ENCODE data around the gene WDR83.
A peak's percentile ranks its signal among the peaks of the same experiment; 100 is the strongest.

WDR83 gene

GRCh38 chr19:12720296-12720695 lies 53.7 kb downstream of the WDR83 start:
- DNase-seq = no peak

GRCh38 chr19:12720851-12721655 lies 54.4 kb downstream of the WDR83 start:
- peak; percentile 59 for DNase-seq

GRCh38 chr19:12721656-12722565 lies 55.3 kb downstream of the WDR83 start:
- DNase-seq = peak; percentile 55

DNA sequence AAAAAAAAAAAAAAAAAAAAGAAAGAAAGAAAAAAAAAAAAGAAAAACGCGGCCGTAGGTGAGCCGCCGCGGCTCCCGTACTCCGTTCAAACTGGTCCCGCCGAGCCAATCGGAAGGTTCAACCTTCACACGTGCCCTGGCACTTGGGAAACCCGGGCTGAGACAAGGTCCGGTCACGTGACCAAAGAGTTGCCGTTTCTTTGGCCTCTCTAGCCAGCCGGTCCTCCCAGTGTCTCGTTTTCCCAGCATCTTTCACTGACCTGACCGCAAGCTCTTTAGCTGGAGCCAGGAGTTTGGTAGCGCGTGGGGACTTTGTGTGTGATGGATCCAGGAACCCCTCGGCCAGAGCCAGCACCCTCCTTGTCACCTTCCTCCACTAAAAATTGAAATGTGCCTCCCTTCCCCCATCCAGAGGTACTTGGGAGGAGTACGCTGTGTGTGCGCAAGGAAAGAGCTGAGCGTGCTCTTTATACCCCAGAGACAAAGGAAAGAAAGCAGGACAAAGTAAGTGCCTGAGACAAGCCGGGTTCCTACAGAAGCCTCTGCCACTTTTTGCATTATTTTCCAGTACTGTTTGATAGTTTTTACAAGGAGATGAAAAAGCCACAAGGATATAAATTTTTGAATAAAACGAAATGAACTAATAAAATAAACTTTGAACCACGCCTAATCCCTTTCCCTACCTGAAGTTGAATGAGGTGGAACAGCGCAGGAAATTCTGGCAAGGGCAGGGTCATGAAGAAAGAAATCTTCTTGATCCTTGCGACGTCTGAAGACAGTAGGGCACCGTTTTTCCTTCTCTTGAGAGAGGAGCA lies 56.2 kb downstream of the WDR83 start:
- DNase-seq = peak; percentile 97

- no peak for DNase-seq
Observed at GRCh38 chr19:12723381-12723640, 56.7 kb downstream of the WDR83 start.

DNA sequence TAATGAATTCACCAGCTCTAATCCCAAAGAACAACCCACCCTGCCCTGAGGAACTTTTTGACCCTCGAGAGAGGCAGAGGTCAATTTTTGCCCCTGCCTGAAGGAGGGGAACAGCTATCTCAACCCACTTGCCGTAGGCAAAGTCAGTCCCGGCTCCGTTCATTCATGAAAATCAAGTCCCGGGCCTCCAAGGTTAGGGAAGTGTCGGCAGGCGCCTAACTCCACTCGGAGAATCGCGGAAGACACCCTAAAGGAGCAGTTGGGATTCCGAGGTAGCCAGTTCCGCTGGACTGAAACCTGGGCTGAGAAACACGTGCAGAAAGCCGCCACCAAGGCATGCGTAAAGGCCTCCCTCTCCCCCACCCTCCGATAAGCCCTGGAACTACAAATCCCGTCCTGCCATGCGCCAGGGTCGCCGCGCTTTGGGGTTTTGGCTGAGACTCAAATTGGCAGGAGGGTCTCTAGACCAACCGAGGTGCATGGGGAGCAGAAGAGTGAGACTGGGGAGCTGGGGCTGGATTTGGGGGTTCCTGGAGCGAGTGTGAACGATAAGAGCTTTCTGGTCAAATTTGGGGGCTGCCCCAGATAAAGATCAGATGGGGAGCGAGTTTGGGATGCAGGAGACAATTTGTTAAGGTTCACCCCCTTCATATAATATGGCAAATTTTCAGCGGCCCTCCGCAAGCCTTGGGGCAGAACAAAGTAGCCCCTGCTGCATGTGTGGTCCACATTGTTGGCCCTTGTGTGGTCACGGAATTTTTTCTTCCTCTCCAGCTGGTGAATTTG lies 57.2 kb downstream of the WDR83 start, which contains the start of gene TNPO2:
Gene TNPO2 (minus strand): TSS at position 292 of the 786 bp plus-strand sequence. CDS start 2,955 bp downstream, outside the sequence.
- peak; percentile 88 for DNase-seq

Measured in retina (tissue), 1 donor.